Subcutaneous adipose tissue (tissue), 4 donors: ENCODE data around the gene IGSF23. TPM values are rescaled to one million over a fixed set of nuclear protein-coding genes. Genes with fewer than 3 reads are reported as not detected.

Experiments used
- CTCF ChIP-seq: fragments of 450-650 bp; IDR thresholded peaks from one replicate; pipeline ENCODE4 v1.5.1; 2016; ENCODE audit warnings: low read depth, mild to moderate bottlenecking, control low read depth, antibody characterized with exemption, moderate library complexity
- total RNA-seq, 4 donors: library from RNA; depleted of rRNA; stranded (reverse); fragments of >200 nt; gene quantifications; one replicate each; pipeline ENCODE4 v1.1.0, GENCODE V29; 2016

The IGSF23 gene
- total RNA-seq, 4 donors from 2014 or later, result not detected

GRCh38 chr19:44627631-44628030 lies 14.3 kb downstream of the IGSF23 start:
- no peak for TF ChIP-seq CTCF

DNA sequence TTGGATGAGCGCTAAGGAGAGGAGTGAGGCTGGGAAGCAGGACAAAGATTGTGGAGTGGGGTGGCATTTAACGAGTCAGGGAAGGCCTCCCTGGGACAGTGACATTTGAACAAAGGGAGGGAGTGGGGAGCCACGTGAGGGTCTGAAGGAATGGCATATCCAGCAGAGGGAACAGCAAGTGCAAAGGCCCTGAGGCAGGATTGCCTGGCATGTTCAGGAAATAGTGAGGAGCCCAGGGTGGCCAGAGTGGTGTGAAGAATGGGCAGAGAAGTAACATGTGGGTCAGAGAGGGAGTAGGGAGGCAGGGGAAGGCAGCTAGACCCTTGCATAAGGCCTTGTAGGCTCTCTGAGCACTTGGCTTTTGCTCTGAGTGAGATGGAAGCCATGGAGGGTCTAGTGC lies 15.4 kb downstream of the IGSF23 start:
- TF ChIP-seq CTCF, result no peak

DNA sequence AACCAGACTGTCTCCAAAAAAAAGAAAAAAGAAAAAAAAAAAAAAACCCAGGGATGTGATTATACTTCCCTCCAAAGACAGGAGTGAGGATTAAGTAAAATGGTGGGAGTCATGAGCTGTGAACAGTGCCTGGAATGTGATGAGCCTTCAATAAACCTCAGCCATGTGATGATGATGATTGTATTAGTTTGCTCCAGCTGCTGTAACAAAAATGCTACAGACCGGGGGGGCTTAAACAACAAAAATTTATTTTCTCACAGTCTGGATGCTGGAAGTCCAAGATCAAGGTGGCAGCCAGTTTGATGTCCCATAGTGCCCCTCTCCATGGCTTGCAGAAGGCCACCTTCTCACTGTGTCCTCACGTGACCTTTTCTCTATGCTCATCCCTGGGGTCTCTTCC lies 21.4 kb downstream of the IGSF23 start:
- no peak for TF ChIP-seq CTCF

GRCh38 chr19:44635581-44636438 lies 22.4 kb downstream of the IGSF23 start:
- no peak for TF ChIP-seq CTCF

DNA sequence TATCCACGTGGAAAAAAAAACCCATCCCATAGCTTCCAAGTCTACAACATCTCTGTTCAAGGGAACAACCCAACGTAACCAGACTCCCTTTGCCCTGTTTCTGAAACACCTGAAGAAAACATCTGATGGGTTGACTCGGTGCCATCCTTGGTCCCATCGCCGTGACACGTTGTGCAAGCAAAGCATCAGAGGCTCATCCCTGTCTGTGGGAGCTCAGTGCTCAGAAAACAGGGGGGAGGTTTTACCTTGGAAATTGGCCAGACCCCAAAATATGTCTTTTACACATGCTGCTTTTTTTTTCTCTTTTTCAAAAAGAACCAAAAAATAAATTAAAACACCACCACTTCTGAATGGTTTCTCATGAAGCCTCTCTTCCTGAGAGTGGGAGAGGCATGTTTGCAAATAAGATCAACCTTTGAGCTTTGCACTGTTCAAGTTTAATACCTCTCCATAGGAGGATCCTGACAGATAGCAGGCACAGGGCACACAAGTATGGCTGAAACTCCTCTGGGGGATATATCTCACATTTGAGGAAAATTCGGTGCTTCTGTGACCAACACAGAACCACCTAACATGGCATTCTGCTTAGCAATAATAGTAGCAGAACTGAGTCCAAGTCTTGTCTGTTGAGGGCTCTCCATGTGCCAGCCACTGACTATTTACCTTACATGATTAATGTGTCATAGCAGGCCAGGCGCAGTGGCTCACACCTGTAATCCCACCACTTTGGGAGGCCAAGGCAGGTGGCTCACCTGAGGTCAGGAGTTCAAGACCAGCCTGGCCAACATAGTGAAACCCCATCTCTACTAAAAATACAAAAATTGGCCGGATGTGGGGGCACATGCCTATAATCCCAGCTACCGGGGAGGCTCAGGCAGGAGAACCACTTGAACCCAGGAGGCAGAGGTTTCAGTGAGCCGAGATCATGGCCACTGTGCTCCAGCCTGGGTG lies 23.4 kb downstream of the IGSF23 start:
- no peak for TF ChIP-seq CTCF

DNA sequence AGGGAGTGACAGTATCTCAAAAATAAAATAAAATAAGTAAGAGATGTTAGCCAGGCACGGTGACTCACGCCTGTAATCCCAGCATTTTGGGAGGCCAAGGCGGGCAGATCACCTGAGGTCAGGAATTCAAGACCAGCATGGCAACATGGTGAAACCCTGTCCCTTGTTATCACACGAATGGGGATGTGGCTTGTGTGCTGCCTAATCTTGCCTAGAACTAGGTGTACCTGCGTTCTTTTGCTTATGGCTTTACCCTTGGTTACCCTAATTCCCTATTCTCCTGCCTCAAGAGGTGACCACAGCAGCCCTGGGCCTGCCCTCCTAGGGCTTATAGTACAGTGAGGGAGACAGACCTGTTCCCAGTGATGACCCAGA lies 24.0 kb downstream of the IGSF23 start:
- TF ChIP-seq CTCF, result no peak

- no peak for TF ChIP-seq CTCF
These were observed 27.2 kb downstream of the IGSF23 start for GRCh38 chr19:44640518-44640917.
